Fibroblast of lung (primary cell): ENCODE results near the gene EXOC1L.

Source experiments
- EZH2 ChIP-seq: IDR thresholded peaks from 2 replicates; pipeline ENCODE4 v1.5.1; 2012; ENCODE audit warnings: low read length, control low read depth, mild to moderate bottlenecking; ENCODE audit errors: missing control alignments
- TF ChIP-seq, protein P1 (sequence below), 2 donors: IDR thresholded peaks in 1 of 2; conservative IDR thresholded peaks in 1 of 2; 1 replicate in 1 of 2; 2 replicates in 1 of 2; pipeline ENCODE4 v1.5.1; 2011 to 2012; ENCODE audit warnings: low read length in 2 of 2, control low read depth in 1 of 2, inconsistent platforms in 1 of 2, low read depth in 1 of 2, mild to moderate bottlenecking in 1 of 2

GRCh38 chr4:55874831-55875230 lies 55.2 kb downstream of the EXOC1L start:
- TF ChIP-seq, protein P1, sequence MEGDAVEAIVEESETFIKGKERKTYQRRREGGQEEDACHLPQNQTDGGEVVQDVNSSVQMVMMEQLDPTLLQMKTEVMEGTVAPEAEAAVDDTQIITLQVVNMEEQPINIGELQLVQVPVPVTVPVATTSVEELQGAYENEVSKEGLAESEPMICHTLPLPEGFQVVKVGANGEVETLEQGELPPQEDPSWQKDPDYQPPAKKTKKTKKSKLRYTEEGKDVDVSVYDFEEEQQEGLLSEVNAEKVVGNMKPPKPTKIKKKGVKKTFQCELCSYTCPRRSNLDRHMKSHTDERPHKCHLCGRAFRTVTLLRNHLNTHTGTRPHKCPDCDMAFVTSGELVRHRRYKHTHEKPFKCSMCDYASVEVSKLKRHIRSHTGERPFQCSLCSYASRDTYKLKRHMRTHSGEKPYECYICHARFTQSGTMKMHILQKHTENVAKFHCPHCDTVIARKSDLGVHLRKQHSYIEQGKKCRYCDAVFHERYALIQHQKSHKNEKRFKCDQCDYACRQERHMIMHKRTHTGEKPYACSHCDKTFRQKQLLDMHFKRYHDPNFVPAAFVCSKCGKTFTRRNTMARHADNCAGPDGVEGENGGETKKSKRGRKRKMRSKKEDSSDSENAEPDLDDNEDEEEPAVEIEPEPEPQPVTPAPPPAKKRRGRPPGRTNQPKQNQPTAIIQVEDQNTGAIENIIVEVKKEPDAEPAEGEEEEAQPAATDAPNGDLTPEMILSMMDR (conservative IDR thresholded peaks at IDR 0.05 in 1 of 2, IDR thresholded peaks at IDR 0.05 in 1 of 2; ENCODE audit: low read depth in 1 of 2, low read length in 2 of 2), result no peak
- no peak for TF ChIP-seq EZH2
